Ovary (tissue), 9 donors: ENCODE measurements around the gene GORASP1. TPM values are rescaled to one million over a fixed set of nuclear protein-coding genes. Genes with fewer than 3 reads are reported as not detected.
A peak's percentile ranks its signal among the peaks of the same experiment; 100 is the strongest.

Experiments
- DNase-seq, 5 donors: peaks; one replicate each; pipeline ENCODE4 v3.0.0-alpha.2; 2019 to 2020
- H3K27ac ChIP-seq, 2 donors: fragments of 200-600 bp; one replicate each; pipeline versions ENCODE4 v1.5.1 to v1.8.0; 2019 to 2022
- H3K27me3 ChIP-seq: fragments of 200-600 bp; one replicate; pipeline ENCODE4 v1.8.0; 2022
- H3K36me3 ChIP-seq: fragments of 200-600 bp; sonication (generic); one replicate; pipeline ENCODE4 v1.5.1; 2019
- H3K4me1 ChIP-seq: one replicate; pipeline ENCODE4 v1.8.1; 2013; ENCODE audit warnings: mild to moderate bottlenecking, moderate library complexity; ENCODE audit not compliant: insufficient read depth
- H3K4me3 ChIP-seq: fragments of 200-600 bp; sonication (generic); one replicate; pipeline ENCODE4 v1.5.1; 2017
- H3K9me3 ChIP-seq, 2 donors: fragments of 200-600 bp in 1 of 2; sonication (generic) in 1 of 2; one replicate each; pipeline versions ENCODE4 v1.5.1 to v1.8.1; 2013 to 2019; ENCODE audit warnings: mild to moderate bottlenecking in 1 of 2, moderate library complexity in 1 of 2
- EP300 ChIP-seq: sonication (generic); formaldehyde crosslinking; IDR thresholded peaks from one replicate; pipeline ENCODE4 v1.6.1; 2017; ENCODE audit warnings: antibody characterized with exemption
- POLR2A ChIP-seq: fragments of 450-650 bp; IDR thresholded peaks from one replicate; pipeline ENCODE4 v1.6.1; 2017; ENCODE audit warnings: antibody characterized with exemption, mild to moderate bottlenecking, moderate library complexity
- WGBS, 3 donors: extraction: QIAGEN DNeasy Blood & Tissue Kit in 1 of 3; methylation state at CpG; one replicate each; pipeline versions ENCODE4 v1.1.5 to v1.1.7; 2013 to 2017; 5-methylcytosine and 5-hydroxymethylcytosine counted together
- intact Hi-C, 4 donors: fragments of 100-400 bp; cut with DNase I; formaldehyde crosslinking; loops; one replicate each; pipeline versions ENCODE4 v1.11.0 to v1.15.1; 2022 to 2023
- polyA plus RNA-seq, 2 donors: library from polyadenylated mRNA; stranded (reverse); fragments of 200-250 nt in 1 of 2; fragments of 350-450 nt in 1 of 2; fragmentation: Illumina TruSeq in 1 of 2; extraction: RNeasy Lipid Tissue Mini Kit (QIAGEN cat#74804) in 1 of 2; gene quantifications; one replicate each; pipeline ENCODE4 v1.2.3, GENCODE V29; 2013 to 2014
- total RNA-seq, 7 donors: library from RNA; depleted of rRNA in 2 of 7; stranded (reverse); fragments of >200 nt in 2 of 7; fragmentation: NEBNext Ultra II Directional in 3 of 7; extraction: Animal tissue kit (Norgen Biotek cat#: 25700) in 3 of 7; gene quantifications; one replicate each; pipeline versions ENCODE4 v1.1.0 to v1.2.4, GENCODE V29; 2016 to 2023
- TF ChIP-seq, protein P1 (sequence below), 3 donors: fragments of 450-650 bp in 2 of 3; fragments of 200-600 bp in 1 of 3; IDR thresholded peaks; one replicate each; pipeline versions ENCODE4 v1.5.1 to v1.8.0; 2016 to 2022; ENCODE audit warnings: antibody characterized with exemption in 3 of 3, mild to moderate bottlenecking in 1 of 3
- donor health status: DM: no; HTN: no; CAD: no; lungs with moderate emphysema.
- donor health status: DM: no; HTN: no; CAD: no.
- donor health status: Bipolar disorder and iron deficiency.
- donor health status: DM: yes; HTN: yes; CAD: no.
- donor health status: DM: no; HTN: no; CAD: no.
- donor health status: DM: yes; HTN: yes; CAD: no.

Gene GORASP1
- total and polyA plus RNA-seq, 9 donors = 31.4 to 54.5 (median 47.5) TPM

GRCh38 chr3:39138804-39139415 lies 31.5 kb upstream of the GORASP1 start:
- Histone ChIP-seq H3K4me1 (peaks cover 12% of the 10 kb centered on the region), H3K27ac (no peak overlapping the region), H3K9me3 (no peaks in the 10 kb centered on the region), H3K4me3 (no peak overlapping the region), H3K36me3 (no peaks in the 10 kb centered on the region), H3K27me3 (no peaks in the 10 kb centered on the region)
- intact Hi-C loops = no loop called here
- peak in 4 of 5 donors; percentile 54 to 74 (median 62) for DNase-seq
- TF ChIP-seq, protein P1, sequence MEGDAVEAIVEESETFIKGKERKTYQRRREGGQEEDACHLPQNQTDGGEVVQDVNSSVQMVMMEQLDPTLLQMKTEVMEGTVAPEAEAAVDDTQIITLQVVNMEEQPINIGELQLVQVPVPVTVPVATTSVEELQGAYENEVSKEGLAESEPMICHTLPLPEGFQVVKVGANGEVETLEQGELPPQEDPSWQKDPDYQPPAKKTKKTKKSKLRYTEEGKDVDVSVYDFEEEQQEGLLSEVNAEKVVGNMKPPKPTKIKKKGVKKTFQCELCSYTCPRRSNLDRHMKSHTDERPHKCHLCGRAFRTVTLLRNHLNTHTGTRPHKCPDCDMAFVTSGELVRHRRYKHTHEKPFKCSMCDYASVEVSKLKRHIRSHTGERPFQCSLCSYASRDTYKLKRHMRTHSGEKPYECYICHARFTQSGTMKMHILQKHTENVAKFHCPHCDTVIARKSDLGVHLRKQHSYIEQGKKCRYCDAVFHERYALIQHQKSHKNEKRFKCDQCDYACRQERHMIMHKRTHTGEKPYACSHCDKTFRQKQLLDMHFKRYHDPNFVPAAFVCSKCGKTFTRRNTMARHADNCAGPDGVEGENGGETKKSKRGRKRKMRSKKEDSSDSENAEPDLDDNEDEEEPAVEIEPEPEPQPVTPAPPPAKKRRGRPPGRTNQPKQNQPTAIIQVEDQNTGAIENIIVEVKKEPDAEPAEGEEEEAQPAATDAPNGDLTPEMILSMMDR (IDR thresholded peaks at IDR 0.05) = no peak
- TF ChIP-seq POLR2A (no peak), EP300 (no peak)
- 61 to 68% (median 65%) methylated on average over 7 of the region's 7 CpGs for WGBS, 3 donors

DNA sequence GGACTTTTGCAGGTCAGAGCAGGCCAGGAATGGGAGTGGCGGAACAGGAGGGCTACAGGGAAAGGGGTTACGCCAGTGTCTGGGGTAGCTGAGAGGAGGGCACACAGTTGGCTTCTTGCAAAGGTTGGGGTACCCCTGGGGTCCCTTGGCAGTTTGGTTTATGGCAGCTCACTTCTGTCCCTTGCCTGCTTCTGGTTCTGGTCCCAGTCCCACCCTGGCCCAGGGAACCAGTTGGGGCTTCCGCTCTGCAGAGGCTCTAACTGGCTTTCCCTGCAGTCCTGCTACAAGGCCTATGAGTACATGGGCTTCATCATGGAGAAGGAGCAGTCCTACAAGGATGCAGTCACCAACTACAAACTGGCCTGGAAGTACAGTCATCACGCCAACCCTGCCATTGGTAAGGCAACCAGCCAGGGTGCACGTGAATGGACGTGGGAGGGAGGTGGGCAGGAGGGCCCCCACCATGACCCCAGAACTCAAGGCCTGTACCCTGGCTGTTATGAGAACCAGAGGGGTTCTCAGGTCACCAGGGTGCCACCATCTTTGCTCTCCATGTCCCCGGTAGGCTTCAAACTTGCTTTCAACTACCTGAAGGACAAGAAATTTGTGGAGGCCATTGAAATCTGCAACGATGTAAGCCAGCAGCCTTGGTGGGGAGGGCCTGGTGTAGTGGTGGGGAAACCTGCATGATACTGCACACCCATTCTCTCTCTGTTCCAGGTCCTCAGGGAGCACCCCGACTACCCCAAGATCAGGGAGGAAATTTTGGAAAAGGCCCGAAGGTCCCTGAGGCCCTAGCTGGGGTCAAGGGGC lies 30.8 kb upstream of the GORASP1 start:
- TF ChIP-seq, protein P1 (IDR thresholded peaks at IDR 0.05) = no peak
- TF ChIP-seq EP300 = no peak
- TF ChIP-seq POLR2A = no peak
- Histone ChIP-seq H3K4me3 (no peak overlapping the region), H3K4me1 (peaks cover 12% of the 10 kb centered on the region), H3K27me3 (no peaks in the 10 kb centered on the region), H3K27ac (no peak overlapping the region), H3K9me3 (no peaks in the 10 kb centered on the region), H3K36me3 (no peaks in the 10 kb centered on the region)
- DNase-seq = no peak
- intact Hi-C loops = no loop called here
- 87 to 89% (median 88%) methylated on average over 10 of the region's 10 CpGs for whole genome bisulfite sequencing, 3 donors

- WGBS, 3 donors = 93 to 97% (median 94%) methylated on average over 16 to 18 of the region's 18 CpGs
- Histone ChIP-seq H3K4me1 (peaks cover 12% of the 10 kb centered on the region), H3K27me3 (no peaks in the 10 kb centered on the region), H3K4me3 (no peak overlapping the region), H3K9me3 (no peaks in the 10 kb centered on the region), H3K27ac (no peak overlapping the region), H3K36me3 (no peaks in the 10 kb centered on the region)
- TF ChIP-seq, protein P1 (IDR thresholded peaks at IDR 0.05) = no peak
- no peak for TF ChIP-seq POLR2A
- no peak for TF ChIP-seq EP300
- DNase-seq = no peak
- intact Hi-C loops = no loop called here
Observed at GRCh38 chr3:39137435-39137936, 30.1 kb upstream of the GORASP1 start.

DNA sequence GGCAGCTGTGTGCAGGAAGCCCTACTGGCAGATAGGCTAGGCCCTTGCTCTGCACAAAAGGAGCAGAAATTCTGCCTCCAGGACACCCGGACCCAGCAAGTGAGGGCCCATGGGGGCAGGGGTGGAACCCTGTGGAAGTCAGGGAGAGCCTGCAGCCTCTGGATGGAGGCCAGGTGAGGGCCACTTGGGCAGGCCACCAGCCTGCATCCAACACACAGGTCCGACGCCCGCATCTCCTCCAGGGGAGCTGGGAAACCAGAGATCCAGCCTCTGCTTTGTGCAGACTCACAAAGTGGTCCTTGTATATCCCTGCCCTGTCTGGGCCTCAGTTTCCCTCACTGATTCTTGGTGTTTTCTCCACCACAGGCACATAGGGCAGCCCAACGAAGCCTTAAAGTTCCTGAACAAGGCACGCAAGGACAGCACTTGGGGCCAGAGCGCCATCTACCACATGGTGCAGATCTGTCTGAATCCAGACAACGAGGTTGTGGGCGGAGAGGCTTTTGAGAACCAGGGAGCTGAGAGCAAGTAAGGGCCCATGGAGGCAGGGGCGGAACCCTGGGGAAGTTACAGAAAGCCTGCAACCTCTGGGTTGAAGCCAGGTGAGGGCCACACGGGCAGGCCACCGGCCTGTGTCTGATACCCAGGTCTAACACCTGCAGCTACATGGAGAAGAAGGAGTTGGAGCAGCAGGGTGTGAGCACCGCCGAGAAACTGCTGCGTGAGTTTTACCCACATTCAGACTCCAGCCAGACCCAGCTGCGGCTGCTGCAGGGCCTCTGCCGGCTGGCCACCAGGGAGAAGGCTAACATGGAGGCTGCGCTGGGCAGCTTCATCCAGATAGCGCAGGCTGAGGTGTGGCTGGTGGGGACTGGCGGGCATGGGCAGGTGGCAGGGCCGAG lies 29.4 kb upstream of the GORASP1 start:
- H3K27me3 ChIP-seq = no peaks in the 10 kb centered on the region
- H3K36me3 ChIP-seq = no peaks in the 10 kb centered on the region
- WGBS, 3 donors = 88 to 90% (median 90%) methylated on average over 19 to 21 of the region's 21 CpGs
- peaks cover 9% of the 10 kb centered on the region for H3K4me1 ChIP-seq
- no peak for DNase-seq
- TF ChIP-seq EP300 (no peak), POLR2A (no peak)
- TF ChIP-seq, protein P1 (IDR thresholded peaks at IDR 0.05) = no peak
- intact Hi-C loops = no loop called here
- no peak overlapping the region for H3K27ac ChIP-seq
- no peak overlapping the region for H3K4me3 ChIP-seq
- H3K9me3 ChIP-seq = no peaks in the 10 kb centered on the region
